CD4-positive, CD25-positive, alpha-beta regulatory T cell (primary cell): ENCODE data around the gene GPT2. TPM values are rescaled to one million over a fixed set of nuclear protein-coding genes. Genes with fewer than 3 reads are reported as not detected.

Source experiments
- ATAC-seq, 2 donors: fragments of 150-1000 bp; cut with Tn5 transposase; one replicate each; pipeline ENCODE4 v1.10.0; 2021; ENCODE audit warnings: low read depth in 2 of 2, moderate number of reproducible peaks in 2 of 2, moderate library complexity in 1 of 2
- DNase-seq, 3 donors: peaks; one replicate each; pipeline versions ENCODE4 v3.0.0 to v3.0.0-alpha.2; 2012 to 2022; ENCODE audit warnings: mixed read lengths in 1 of 3
- H3K27ac ChIP-seq: one replicate; pipeline ENCODE4 v1.7.0; 2013; ENCODE audit warnings: mild to moderate bottlenecking, low read length; ENCODE audit not compliant: insufficient read depth, poor library complexity, severe bottlenecking
- H3K27me3 ChIP-seq: one replicate; pipeline ENCODE4 v1.7.0; 2013; ENCODE audit warnings: low read length; ENCODE audit not compliant: control insufficient read depth, insufficient read depth
- H3K36me3 ChIP-seq: one replicate; pipeline ENCODE4 v1.7.0; 2013; ENCODE audit warnings: mild to moderate bottlenecking, low read length, moderate library complexity; ENCODE audit not compliant: control insufficient read depth, insufficient read depth
- H3K4me1 ChIP-seq: 2 replicates; pipeline ENCODE4 v1.7.0; 2013; ENCODE audit warnings: mild to moderate bottlenecking, low read length; ENCODE audit not compliant: insufficient read depth, control insufficient read depth, poor library complexity, severe bottlenecking
- H3K4me3 ChIP-seq: one replicate; pipeline ENCODE4 v1.7.0; 2013; ENCODE audit warnings: low read depth, mild to moderate bottlenecking, low read length, moderate library complexity
- H3K9me3 ChIP-seq, 2 experiments: 1 replicate in 1 of 2; 2 replicates in 1 of 2; pipeline ENCODE4 v1.7.0; 2013; ENCODE audit warnings: low read length in 2 of 2, mild to moderate bottlenecking in 1 of 2, moderate library complexity in 1 of 2; ENCODE audit not compliant: control insufficient read depth in 2 of 2
- H3K27ac Mint-ChIP-seq, 3 donors: one replicate each; pipeline ENCODE4 v1.8.0; 2020 to 2022; ENCODE audit warnings: mild to moderate bottlenecking in 3 of 3, mixed read lengths in 3 of 3, moderate library complexity in 2 of 3
- H3K27me3 Mint-ChIP-seq: one replicate; pipeline ENCODE4 v1.8.0; 2022; ENCODE audit warnings: mild to moderate bottlenecking, mixed read lengths
- H3K36me3 Mint-ChIP-seq: one replicate; pipeline ENCODE4 v1.8.0; 2020; ENCODE audit warnings: mixed read lengths
- H3K4me1 Mint-ChIP-seq, 4 donors: one replicate each; pipeline ENCODE4 v1.8.0; 2020 to 2022; ENCODE audit warnings: mixed read lengths in 4 of 4, mild to moderate bottlenecking in 1 of 4
- H3K4me3 Mint-ChIP-seq, 4 donors: one replicate each; pipeline ENCODE4 v1.8.0; 2020 to 2022; ENCODE audit warnings: mild to moderate bottlenecking in 4 of 4, mixed read lengths in 4 of 4, moderate library complexity in 3 of 4
- H3K9me3 Mint-ChIP-seq, 7 donors: one replicate each; pipeline ENCODE4 v1.8.0; 2020 to 2022; ENCODE audit warnings: mixed read lengths in 7 of 7, mild to moderate bottlenecking in 3 of 7, moderate library complexity in 2 of 7
- polyA plus RNA-seq, 4 donors: library from polyadenylated mRNA; unstranded; fragments of 300-500 nt; fragmentation: Illumina TruSeq; gene quantifications; one replicate each; pipeline ENCODE4 v1.2.3, GENCODE V29; 2021
- total RNA-seq: library from RNA; stranded (reverse); gene quantifications from one replicate; pipeline ENCODE4 v1.2.3, GENCODE V29; 2022

The GPT2 gene
- total and polyA plus RNA-seq, 5 donors from 2014 or later, result 0.33 to 0.81 (median 0.39) TPM

DNA sequence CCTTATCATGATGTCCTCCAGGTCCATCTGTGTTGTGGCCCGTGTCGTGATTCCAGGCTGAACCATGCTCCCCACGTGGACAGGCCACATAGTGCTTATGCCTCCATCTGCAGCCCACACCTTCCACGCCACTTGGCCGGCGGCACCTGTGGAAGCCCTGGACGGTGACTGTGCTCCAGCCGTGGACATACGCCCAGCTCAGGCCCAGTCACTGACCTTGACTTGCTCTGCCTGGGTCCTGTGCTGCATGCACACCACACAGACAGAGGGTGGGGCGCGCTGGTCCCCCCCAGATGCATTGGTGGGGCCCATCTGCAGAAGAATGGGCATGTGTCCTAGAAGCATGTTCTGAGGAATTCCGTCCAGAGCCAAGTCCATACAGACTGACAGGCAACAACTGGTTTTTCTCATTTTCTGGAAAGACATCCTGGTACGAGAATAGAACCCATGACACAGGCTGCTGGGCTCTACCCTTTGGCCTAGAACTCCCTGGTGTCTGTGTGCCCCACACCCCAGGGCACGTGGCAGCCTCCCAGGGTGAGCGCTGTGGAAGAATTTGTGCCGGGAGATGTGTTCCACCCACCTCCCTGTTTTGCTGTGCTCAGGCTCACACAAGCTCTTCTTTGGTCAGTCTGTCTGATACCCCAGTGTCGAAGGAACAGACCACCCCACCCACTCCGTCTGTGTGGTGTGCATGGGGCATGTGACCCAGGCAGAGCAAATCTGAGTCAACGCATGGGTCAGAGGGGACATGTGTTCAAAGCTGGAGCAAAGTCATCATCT, 39.5 kb downstream of the GPT2 start:
- no peak overlapping the region for H3K4me3 ChIP-seq
- H3K36me3 ChIP-seq, result no peaks in the 10 kb centered on the region
- Mint-ChIP-seq H3K27me3 (no peaks in the 10 kb centered on the region), H3K9me3 (no peaks in the 10 kb centered on the region), H3K36me3 (no peaks in the 10 kb centered on the region), H3K4me1 (no peaks in the 10 kb centered on the region), H3K27ac (no peak overlapping the region), H3K4me3 (no peak overlapping the region)
- H3K9me3 ChIP-seq, result no peaks in the 10 kb centered on the region
- DNase-seq (no peak), ATAC-seq (no peak)
- no peak overlapping the region for H3K27ac ChIP-seq
- no peaks in the 10 kb centered on the region for H3K4me1 ChIP-seq
- H3K27me3 ChIP-seq, result no peaks in the 10 kb centered on the region

DNA sequence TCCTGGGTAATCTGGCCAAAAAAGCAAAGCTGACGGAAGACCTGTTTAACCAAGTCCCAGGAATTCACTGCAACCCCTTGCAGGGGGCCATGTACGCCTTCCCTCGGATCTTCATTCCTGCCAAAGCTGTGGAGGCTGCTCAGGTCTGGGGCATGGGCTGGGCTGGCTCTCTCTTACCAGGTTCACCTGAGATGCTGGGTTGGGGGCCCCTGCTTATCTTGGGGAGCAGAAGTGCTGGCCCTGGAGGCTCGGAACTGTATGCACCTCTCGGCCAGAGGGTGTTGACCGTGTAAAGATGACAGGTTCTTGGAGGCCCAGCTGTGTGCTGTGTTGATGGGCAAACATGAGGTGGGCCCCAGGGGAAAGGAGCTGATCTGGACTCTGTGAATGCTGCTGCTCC, 40.2 kb downstream of the GPT2 start:
- no peak overlapping the region for H3K27ac Mint-ChIP-seq

GRCh38 chr16:46926470-46927225, 42.5 kb downstream of the GPT2 start:
- no peak overlapping the region for H3K4me3 ChIP-seq
- Mint-ChIP-seq H3K4me3 (no peak overlapping the region), H3K9me3 (no peaks in the 10 kb centered on the region), H3K4me1 (peaks cover 0 to 4% (median 2%) of the 10 kb centered on the region in 4 donors), H3K36me3 (no peaks in the 10 kb centered on the region), H3K27ac (peak overlapping the region in 1 of 3 donors; percentile 17), H3K27me3 (peaks cover 4% of the 10 kb centered on the region)
- H3K36me3 ChIP-seq, result no peaks in the 10 kb centered on the region
- no peaks in the 10 kb centered on the region for H3K27me3 ChIP-seq
- DNase-seq (no peak), ATAC-seq (no peak)
- no peak overlapping the region for H3K27ac ChIP-seq
- peaks cover 3% of the 10 kb centered on the region for H3K4me1 ChIP-seq
- H3K9me3 ChIP-seq, result no peaks in the 10 kb centered on the region

More for the DNA sequence above, 40.2 kb downstream of the GPT2 start:
- H3K27ac ChIP-seq, result no peak overlapping the region
- peaks cover 0 to 4% (median 2%) of the 10 kb centered on the region in 4 donors for H3K4me1 Mint-ChIP-seq
- H3K9me3 ChIP-seq, result no peaks in the 10 kb centered on the region
- no peaks in the 10 kb centered on the region for H3K9me3 Mint-ChIP-seq
- H3K27me3 Mint-ChIP-seq, result no peaks in the 10 kb centered on the region
- no peaks in the 10 kb centered on the region for H3K4me1 ChIP-seq
- no peak for ATAC-seq
- no peaks in the 10 kb centered on the region for H3K27me3 ChIP-seq
- H3K4me3 ChIP-seq, result no peak overlapping the region
- no peaks in the 10 kb centered on the region for H3K36me3 ChIP-seq
- H3K4me3 Mint-ChIP-seq, result no peak overlapping the region
- DNase-seq, result no peak
- H3K36me3 Mint-ChIP-seq, result no peaks in the 10 kb centered on the region

DNA sequence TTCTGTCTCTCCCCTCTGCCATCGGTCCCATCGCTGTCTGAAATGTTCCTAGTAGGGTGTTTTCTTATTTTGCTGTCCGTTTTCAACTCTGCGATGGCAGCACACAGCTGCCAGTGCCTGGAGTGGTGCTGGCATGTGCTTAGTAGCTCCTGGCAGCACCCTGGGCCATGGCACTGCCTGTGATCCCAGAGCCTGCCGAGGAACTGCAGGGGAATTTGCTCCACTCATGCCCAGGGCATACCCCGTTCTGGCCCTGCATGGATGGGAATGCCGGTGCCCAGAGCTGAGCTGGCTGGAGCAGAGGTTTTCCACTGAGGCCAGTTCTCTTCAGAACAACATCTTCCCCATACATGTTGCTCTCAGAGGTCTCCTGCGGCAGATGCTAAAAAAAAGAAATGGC, 43.1 kb downstream of the GPT2 start:
- Mint-ChIP-seq H3K36me3 (no peaks in the 10 kb centered on the region), H3K4me3 (no peak overlapping the region), H3K4me1 (peaks cover 0 to 4% (median 2%) of the 10 kb centered on the region in 4 donors), H3K27me3 (peaks cover 4% of the 10 kb centered on the region), H3K27ac (peak overlapping the region in 2 of 3 donors; percentile 17 to 20), H3K9me3 (no peaks in the 10 kb centered on the region)
- no peaks in the 10 kb centered on the region for H3K27me3 ChIP-seq
- peaks cover 3% of the 10 kb centered on the region for H3K4me1 ChIP-seq
- DNase-seq, result no peak
- no peak overlapping the region for H3K27ac ChIP-seq
- no peak overlapping the region for H3K4me3 ChIP-seq
- H3K36me3 ChIP-seq, result no peaks in the 10 kb centered on the region
- ATAC-seq, result no peak
- no peaks in the 10 kb centered on the region for H3K9me3 ChIP-seq

- Histone ChIP-seq H3K27me3 (no peaks in the 10 kb centered on the region), H3K4me1 (peaks cover 3% of the 10 kb centered on the region), H3K4me3 (no peak overlapping the region), H3K36me3 (no peaks in the 10 kb centered on the region), H3K9me3 (no peaks in the 10 kb centered on the region), H3K27ac (no peak overlapping the region)
- Mint-ChIP-seq H3K27ac (no peak overlapping the region), H3K4me1 (peaks cover 0 to 4% (median 2%) of the 10 kb centered on the region in 4 donors), H3K27me3 (peaks cover 4% of the 10 kb centered on the region), H3K36me3 (no peaks in the 10 kb centered on the region), H3K9me3 (no peaks in the 10 kb centered on the region), H3K4me3 (peak overlapping the region in 1 of 4 donors; percentile 63)
- ATAC-seq, result no peak
- DNase-seq, result no peak
Observed at GRCh38 chr16:46928811-46929210, 44.6 kb downstream of the GPT2 start.

- H3K36me3 Mint-ChIP-seq, result no peaks in the 10 kb centered on the region
- Histone ChIP-seq H3K4me1 (peaks cover 3% of the 10 kb centered on the region), H3K36me3 (no peaks in the 10 kb centered on the region), H3K27ac (no peak overlapping the region), H3K27me3 (no peaks in the 10 kb centered on the region), H3K9me3 (no peaks in the 10 kb centered on the region), H3K4me3 (no peak overlapping the region)
- H3K9me3 Mint-ChIP-seq, result no peaks in the 10 kb centered on the region
- DNase-seq, result peak; percentile 37 to 69 (median 47)
- H3K27me3 Mint-ChIP-seq, result peaks cover 4% of the 10 kb centered on the region
- no peak overlapping the region for H3K4me3 Mint-ChIP-seq
- H3K27ac Mint-ChIP-seq, result no peak overlapping the region
- peak; percentile 44 to 65 for ATAC-seq
- peaks cover 0 to 4% (median 2%) of the 10 kb centered on the region in 4 donors for H3K4me1 Mint-ChIP-seq
Observed at GRCh38 chr16:46929378-46930332, 45.5 kb downstream of the GPT2 start.

GRCh38 chr16:46930861-46931260, 46.7 kb downstream of the GPT2 start:
- ATAC-seq, result no peak
- Histone ChIP-seq H3K4me1 (peaks cover 3% of the 10 kb centered on the region), H3K9me3 (no peaks in the 10 kb centered on the region), H3K36me3 (no peaks in the 10 kb centered on the region), H3K27me3 (no peaks in the 10 kb centered on the region), H3K27ac (no peak overlapping the region), H3K4me3 (no peak overlapping the region)
- no peaks in the 10 kb centered on the region for H3K36me3 Mint-ChIP-seq
- no peaks in the 10 kb centered on the region for H3K9me3 Mint-ChIP-seq
- peaks cover 0 to 4% (median 2%) of the 10 kb centered on the region in 4 donors for H3K4me1 Mint-ChIP-seq
- peaks cover 4% of the 10 kb centered on the region for H3K27me3 Mint-ChIP-seq
- H3K4me3 Mint-ChIP-seq, result no peak overlapping the region
- peak overlapping the region in 1 of 3 donors; percentile 60 for H3K27ac Mint-ChIP-seq
- DNase-seq, result no peak
